Fibroblast of lung (primary cell): ENCODE data around the gene DIP2C. TPM values are rescaled to one million over a fixed set of nuclear protein-coding genes. Genes with fewer than 3 reads are reported as not detected.

Experiments
- DNase-seq, 2 donors: peaks; one replicate each; pipeline versions ENCODE4 v3.0.0 to v3.0.0-alpha.2; 2010; ENCODE audit warnings: low read depth in 2 of 2
- H2AFZ ChIP-seq: 2 replicates; pipeline ENCODE4 v1.5.1; 2012; ENCODE audit warnings: low read length, control low read depth, inconsistent platforms
- H3K27ac ChIP-seq: 2 replicates; pipeline ENCODE4 v1.5.1; 2011; ENCODE audit warnings: low read length, control low read depth; ENCODE audit not compliant: insufficient read depth
- H3K27me3 ChIP-seq: 2 replicates; pipeline ENCODE4 v1.5.1; 2011; ENCODE audit warnings: mild to moderate bottlenecking, low read length; ENCODE audit not compliant: control insufficient read depth, insufficient read depth
- H3K36me3 ChIP-seq: 2 replicates; pipeline ENCODE4 v1.5.1; 2011; ENCODE audit warnings: low read length; ENCODE audit not compliant: control insufficient read depth, insufficient read depth
- H3K4me1 ChIP-seq: 2 replicates; pipeline ENCODE4 v1.5.1; 2011; ENCODE audit warnings: low read length; ENCODE audit not compliant: control insufficient read depth, insufficient read depth; ENCODE audit errors: extremely low read depth
- H3K4me2 ChIP-seq: 2 replicates; pipeline ENCODE4 v1.5.1; 2011; ENCODE audit warnings: low read length, control low read depth; ENCODE audit not compliant: insufficient read depth; ENCODE audit errors: extremely low read depth
- H3K4me3 ChIP-seq, 4 experiments: fragments of 200-600 bp in 1 of 4; sonication (generic) in 1 of 4; replicated peaks in 1 of 4; 2 replicates each; pipeline ENCODE4 v1.5.1; 2011 to 2016; ENCODE audit warnings: low read length in 4 of 4, low read depth in 3 of 4, mild to moderate bottlenecking in 3 of 4, control low read depth in 2 of 4, inconsistent platforms in 1 of 4, mixed read lengths in 1 of 4; ENCODE audit not compliant: insufficient read depth in 1 of 4; ENCODE audit errors: control extremely low read depth in 1 of 4
- H3K79me2 ChIP-seq: 2 replicates; pipeline ENCODE4 v1.5.1; 2012; ENCODE audit warnings: mild to moderate bottlenecking, low read length, inconsistent platforms; ENCODE audit not compliant: control insufficient read depth, insufficient read depth
- H3K9ac ChIP-seq: 2 replicates; pipeline ENCODE4 v1.5.1; 2011; ENCODE audit warnings: mild to moderate bottlenecking, low read length, control low read depth; ENCODE audit not compliant: insufficient read depth
- H3K9me3 ChIP-seq: 2 replicates; pipeline ENCODE4 v1.5.1; 2012; ENCODE audit warnings: low read depth, low read length; ENCODE audit not compliant: control insufficient read depth, insufficient read depth
- H4K20me1 ChIP-seq: 2 replicates; pipeline ENCODE4 v1.5.1; 2011; ENCODE audit warnings: low read length; ENCODE audit not compliant: control insufficient read depth, insufficient read depth; ENCODE audit errors: extremely low read depth
- EZH2 ChIP-seq: IDR thresholded peaks from 2 replicates; pipeline ENCODE4 v1.5.1; 2012; ENCODE audit warnings: low read length, control low read depth, mild to moderate bottlenecking; ENCODE audit errors: missing control alignments
- polyA plus RNA-seq, 2 donors: library from polyadenylated mRNA; depleted of rRNA in 1 of 2; stranded (reverse) in 1 of 2; unstranded in 1 of 2; fragments of >200 nt; gene quantifications; 2 replicates each; pipeline ENCODE4 v1.2.1, GENCODE V29; 2011 to 2012; ENCODE audit warnings: missing spikeins in 1 of 2
- total RNA-seq: library from RNA; depleted of rRNA; stranded (reverse); fragments of >200 nt; gene quantifications from 2 replicates; pipeline ENCODE4 v1.2.1, GENCODE V29; 2014
- TF ChIP-seq, protein P1 (sequence below), 2 donors: IDR thresholded peaks in 1 of 2; conservative IDR thresholded peaks in 1 of 2; 1 replicate in 1 of 2; 2 replicates in 1 of 2; pipeline ENCODE4 v1.5.1; 2011 to 2012; ENCODE audit warnings: low read length in 2 of 2, control low read depth in 1 of 2, inconsistent platforms in 1 of 2, low read depth in 1 of 2, mild to moderate bottlenecking in 1 of 2

DIP2C gene
- total and polyA plus RNA-seq, 2 donors (not counting 1 experiment from before 2014, with no cell fraction given), result 10.7 to 18.3 TPM

DNA sequence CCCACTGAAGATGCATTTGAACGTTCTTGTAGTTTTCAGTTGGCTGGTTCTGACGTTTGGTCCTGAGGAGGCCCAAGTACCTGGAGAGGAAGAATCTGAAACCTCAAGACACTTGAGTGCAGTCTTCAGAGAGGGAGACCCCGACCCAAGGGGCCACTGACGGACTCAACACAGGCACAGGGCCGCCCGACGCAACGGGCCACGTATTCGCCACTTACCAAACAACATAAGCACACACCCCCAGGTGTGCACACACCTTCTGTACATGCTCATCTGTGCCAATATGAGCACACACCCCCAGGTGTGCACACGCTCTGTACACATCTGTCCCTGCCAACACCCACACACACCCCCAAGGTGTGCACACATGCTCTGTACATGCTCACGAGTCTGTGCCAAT lies 68.5 kb downstream of the DIP2C start:
- no peak overlapping the region for H3K27ac ChIP-seq

DNA sequence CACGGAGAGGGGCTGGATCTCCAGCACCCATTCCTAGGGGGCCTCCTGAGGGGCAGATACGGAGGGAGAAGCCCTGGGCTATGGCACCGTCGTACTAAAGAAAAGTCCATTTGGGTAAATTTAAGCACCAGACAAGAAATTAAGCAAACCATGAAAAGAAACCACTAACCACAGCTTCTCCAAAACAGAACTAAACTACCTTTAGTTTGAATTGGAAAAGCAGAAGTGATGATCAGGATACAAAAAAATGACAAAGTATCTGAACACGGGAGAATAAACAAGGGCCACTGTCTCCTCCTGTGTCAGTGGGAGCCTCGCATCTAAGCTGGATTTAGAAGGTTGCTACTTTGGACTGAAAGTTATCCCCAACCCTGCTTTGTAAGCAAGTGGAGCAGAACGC lies 69.1 kb downstream of the DIP2C start:
- H3K4me3 ChIP-seq, result no peak overlapping the region
- H3K36me3 ChIP-seq, result no peaks in the 10 kb centered on the region
- H3K4me2 ChIP-seq, result no peak overlapping the region
- no peaks in the 10 kb centered on the region for H3K27me3 ChIP-seq
- H3K79me2 ChIP-seq, result peaks cover 33% of the 10 kb centered on the region
- no peak for TF ChIP-seq EZH2
- TF ChIP-seq, protein P1, sequence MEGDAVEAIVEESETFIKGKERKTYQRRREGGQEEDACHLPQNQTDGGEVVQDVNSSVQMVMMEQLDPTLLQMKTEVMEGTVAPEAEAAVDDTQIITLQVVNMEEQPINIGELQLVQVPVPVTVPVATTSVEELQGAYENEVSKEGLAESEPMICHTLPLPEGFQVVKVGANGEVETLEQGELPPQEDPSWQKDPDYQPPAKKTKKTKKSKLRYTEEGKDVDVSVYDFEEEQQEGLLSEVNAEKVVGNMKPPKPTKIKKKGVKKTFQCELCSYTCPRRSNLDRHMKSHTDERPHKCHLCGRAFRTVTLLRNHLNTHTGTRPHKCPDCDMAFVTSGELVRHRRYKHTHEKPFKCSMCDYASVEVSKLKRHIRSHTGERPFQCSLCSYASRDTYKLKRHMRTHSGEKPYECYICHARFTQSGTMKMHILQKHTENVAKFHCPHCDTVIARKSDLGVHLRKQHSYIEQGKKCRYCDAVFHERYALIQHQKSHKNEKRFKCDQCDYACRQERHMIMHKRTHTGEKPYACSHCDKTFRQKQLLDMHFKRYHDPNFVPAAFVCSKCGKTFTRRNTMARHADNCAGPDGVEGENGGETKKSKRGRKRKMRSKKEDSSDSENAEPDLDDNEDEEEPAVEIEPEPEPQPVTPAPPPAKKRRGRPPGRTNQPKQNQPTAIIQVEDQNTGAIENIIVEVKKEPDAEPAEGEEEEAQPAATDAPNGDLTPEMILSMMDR (conservative IDR thresholded peaks at IDR 0.05 in 1 of 2, IDR thresholded peaks at IDR 0.05 in 1 of 2; ENCODE audit: low read depth in 1 of 2, low read length in 2 of 2), result no peak
- H4K20me1 ChIP-seq, result no peaks in the 10 kb centered on the region
- H3K9ac ChIP-seq, result no peak overlapping the region
- DNase-seq, result no peak
- peaks cover 17% of the 10 kb centered on the region for H3K4me1 ChIP-seq
- no peak overlapping the region for H3K27ac ChIP-seq
- no peaks in the 10 kb centered on the region for H3K9me3 ChIP-seq
- no peak overlapping the region for H2AFZ ChIP-seq

More for the DNA sequence above, 68.5 kb downstream of the DIP2C start:
- TF ChIP-seq EZH2, result no peak
- TF ChIP-seq, protein P1 (conservative IDR thresholded peaks at IDR 0.05 in 1 of 2, IDR thresholded peaks at IDR 0.05 in 1 of 2; ENCODE audit: low read depth in 1 of 2, low read length in 2 of 2), result no peak
- Histone ChIP-seq H3K4me1 (peaks cover 16% of the 10 kb centered on the region), H3K4me2 (no peak overlapping the region), H3K4me3 (no peak overlapping the region), H3K36me3 (no peaks in the 10 kb centered on the region), H2AFZ (no peak overlapping the region), H3K27me3 (no peaks in the 10 kb centered on the region), H3K79me2 (peaks cover 30% of the 10 kb centered on the region), H4K20me1 (no peaks in the 10 kb centered on the region), H3K9me3 (no peaks in the 10 kb centered on the region), H3K9ac (no peak overlapping the region)
- DNase-seq, result no peak

DNA sequence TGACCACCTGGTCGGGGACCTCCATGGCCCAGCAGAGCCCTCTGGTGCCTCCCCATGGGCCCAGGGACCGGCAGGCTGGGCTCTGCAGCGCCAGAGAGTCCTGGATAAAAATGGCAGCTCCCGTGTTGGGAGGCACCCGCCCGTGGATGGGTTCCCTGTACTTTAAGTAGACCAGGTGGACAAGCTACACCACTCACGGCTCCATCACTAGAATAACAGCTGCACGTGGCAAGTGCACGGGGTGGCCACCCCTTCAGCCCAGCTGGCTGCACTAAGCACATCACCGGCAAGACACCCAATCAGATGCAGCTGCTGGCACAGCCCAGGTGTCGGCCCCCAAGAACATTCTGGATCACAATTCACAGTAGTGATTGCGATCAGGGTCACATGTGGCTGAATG lies 69.8 kb downstream of the DIP2C start:
- no peaks in the 10 kb centered on the region for H4K20me1 ChIP-seq
- no peaks in the 10 kb centered on the region for H3K27me3 ChIP-seq
- no peaks in the 10 kb centered on the region for H3K9me3 ChIP-seq
- TF ChIP-seq EZH2, result no peak
- TF ChIP-seq, protein P1 (conservative IDR thresholded peaks at IDR 0.05 in 1 of 2, IDR thresholded peaks at IDR 0.05 in 1 of 2; ENCODE audit: low read depth in 1 of 2, low read length in 2 of 2), result no peak
- no peak for DNase-seq
- peaks cover 34% of the 10 kb centered on the region for H3K79me2 ChIP-seq
- no peak overlapping the region for H3K9ac ChIP-seq
- H3K36me3 ChIP-seq, result no peaks in the 10 kb centered on the region
- no peak overlapping the region for H3K4me2 ChIP-seq
- H3K4me1 ChIP-seq, result peaks cover 16% of the 10 kb centered on the region
- no peak overlapping the region for H3K27ac ChIP-seq
- no peak overlapping the region for H3K4me3 ChIP-seq
- H2AFZ ChIP-seq, result no peak overlapping the region
